H1 (cell line): ENCODE results near the gene MMP8. TPM values are rescaled to one million over a fixed set of nuclear protein-coding genes. Genes with fewer than 3 reads are reported as not detected.

Experiments used
- ASH2L ChIP-seq: fragments of 200-600, 300-600 bp; sonication (generic); IDR thresholded peaks from one replicate; pipeline ENCODE4 v1.7.1; 2017; ENCODE audit warnings: low read length
- RXRA ChIP-seq: IDR thresholded peaks from 2 replicates; pipeline ENCODE4 v1.6.1; 2011; ENCODE audit warnings: low read depth, mild to moderate bottlenecking, low read length, moderate library complexity; ENCODE audit not compliant: insufficient read depth
- polyA plus RNA-seq, 7 experiments: library from polyadenylated mRNA; depleted of rRNA in 3 of 7; stranded (reverse) in 5 of 7; unstranded in 2 of 7; fragments of >200 nt in 5 of 7; fragments of 200-250 nt in 2 of 7; gene quantifications; 1 replicate in 5 of 7; 2 replicates in 1 of 7; 4 replicates in 1 of 7; pipeline versions ENCODE4 v1.2.1 to v1.2.3, GENCODE V29; 2011 to 2013; ENCODE audit warnings: missing spikeins in 2 of 7, mixed read lengths in 2 of 7
- total RNA-seq: library from RNA; stranded (reverse); fragmentation: NEBNext Ultra II Directional; extraction: Animal tissue kit (Norgen Biotek cat#: 25700); gene quantifications from 2 replicates; pipeline ENCODE4 v1.2.1, GENCODE V29; 2021

MMP8 gene
- total and polyA plus RNA-seq, 2 of the 8 experiments (the other 6 are each of a cell fraction or from before 2014, with no cell fraction given) = not detected

- TF ChIP-seq RXRA = no peak
- TF ChIP-seq ASH2L = no peak
Observed at GRCh38 chr11:102763440-102763839, 38.7 kb upstream of the MMP8 start (continued).
